Measurements from ENCODE around the gene MED13. TPM values are rescaled to one million over a fixed set of nuclear protein-coding genes. Genes with fewer than 3 reads are reported as not detected.

Gene MED13
- total RNA-seq, 4 donors from 2014 or later, result 24.3 to 69.0 (median 51.0) TPM

DNA sequence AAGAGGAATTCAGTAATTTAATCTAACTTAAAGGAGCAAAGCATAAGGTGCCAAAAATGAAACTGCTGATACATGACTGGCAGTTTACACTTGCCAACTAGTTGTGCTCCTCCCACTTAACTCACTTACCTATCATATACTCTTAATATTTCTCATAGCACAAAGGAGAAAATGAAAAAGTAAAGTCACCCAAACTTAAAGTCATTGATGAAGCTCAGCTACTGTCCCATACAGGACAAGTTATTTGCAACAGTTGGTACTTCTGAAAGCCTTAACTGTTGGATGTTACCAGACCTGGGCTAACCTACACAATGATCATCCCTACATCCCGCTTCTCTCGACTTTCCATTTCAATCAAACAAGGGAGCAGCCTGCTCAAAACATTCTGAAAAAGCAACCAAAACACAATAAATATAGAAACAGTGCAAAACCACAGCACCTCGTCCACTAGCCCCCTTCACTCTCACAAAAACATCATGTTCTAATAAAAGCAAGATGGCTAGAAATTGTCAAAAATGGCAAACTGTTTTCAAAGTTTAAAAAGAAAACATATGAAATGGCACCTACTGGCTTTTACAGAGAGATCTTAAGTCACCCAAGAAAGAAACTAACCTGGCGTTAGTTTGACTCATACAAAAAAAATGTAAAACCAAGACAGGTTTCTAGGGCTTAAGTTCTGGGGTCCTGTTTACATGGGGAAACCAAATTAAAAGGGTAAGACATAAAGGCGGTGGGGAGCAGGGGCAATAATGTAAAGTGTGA, 868 bp downstream of the MED13 start:
- WGBS, 2 donors, result 0% methylated on average over 5 of the region's 5 CpGs
- no peak for TF ChIP-seq POLR2A (IDR thresholded peaks at IDR 0.05)
- intact Hi-C loops (cut with DNase I), result no loop called here

DNA sequence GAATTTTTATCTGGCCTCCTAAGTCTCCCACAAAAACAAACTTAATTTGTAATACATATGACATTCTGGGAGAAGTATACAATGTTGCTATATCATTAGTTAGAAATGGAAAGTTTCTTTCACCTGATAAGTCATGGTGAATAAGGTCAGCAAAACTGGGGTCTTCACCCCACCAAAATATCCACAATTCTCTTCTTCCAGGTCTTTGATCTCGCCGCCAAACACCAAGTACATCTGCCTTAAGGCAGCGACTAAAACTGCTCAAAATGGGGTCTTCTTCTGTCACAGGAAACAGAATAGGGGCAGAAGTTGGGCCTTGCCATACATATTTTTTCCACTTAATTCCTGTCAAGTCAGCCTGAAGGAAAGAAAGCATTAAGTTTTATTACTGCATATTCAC, 2.1 kb downstream of the MED13 start:
- no peaks in the 10 kb centered on the region for H3K9me3 ChIP-seq
- intact Hi-C loops (cut with DNase I), result no loop called here
- peak overlapping the region in 2 of 4 donors; percentile 1 to 100 for H3K27ac ChIP-seq
- TF ChIP-seq POLR2A (IDR thresholded peaks at IDR 0.05), result no peak
- TF ChIP-seq, protein P1, sequence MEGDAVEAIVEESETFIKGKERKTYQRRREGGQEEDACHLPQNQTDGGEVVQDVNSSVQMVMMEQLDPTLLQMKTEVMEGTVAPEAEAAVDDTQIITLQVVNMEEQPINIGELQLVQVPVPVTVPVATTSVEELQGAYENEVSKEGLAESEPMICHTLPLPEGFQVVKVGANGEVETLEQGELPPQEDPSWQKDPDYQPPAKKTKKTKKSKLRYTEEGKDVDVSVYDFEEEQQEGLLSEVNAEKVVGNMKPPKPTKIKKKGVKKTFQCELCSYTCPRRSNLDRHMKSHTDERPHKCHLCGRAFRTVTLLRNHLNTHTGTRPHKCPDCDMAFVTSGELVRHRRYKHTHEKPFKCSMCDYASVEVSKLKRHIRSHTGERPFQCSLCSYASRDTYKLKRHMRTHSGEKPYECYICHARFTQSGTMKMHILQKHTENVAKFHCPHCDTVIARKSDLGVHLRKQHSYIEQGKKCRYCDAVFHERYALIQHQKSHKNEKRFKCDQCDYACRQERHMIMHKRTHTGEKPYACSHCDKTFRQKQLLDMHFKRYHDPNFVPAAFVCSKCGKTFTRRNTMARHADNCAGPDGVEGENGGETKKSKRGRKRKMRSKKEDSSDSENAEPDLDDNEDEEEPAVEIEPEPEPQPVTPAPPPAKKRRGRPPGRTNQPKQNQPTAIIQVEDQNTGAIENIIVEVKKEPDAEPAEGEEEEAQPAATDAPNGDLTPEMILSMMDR (IDR thresholded peaks at IDR 0.05), result no peak
- no peak for DNase-seq
- peaks cover 0 to 37% (median 0%) of the 10 kb centered on the region in 3 donors for H3K36me3 ChIP-seq
- H3K4me1 ChIP-seq, result peaks cover 9 to 65% (median 9%) of the 10 kb centered on the region in 3 donors
- no peaks in the 10 kb centered on the region for H3K27me3 ChIP-seq
- H3K4me3 ChIP-seq, result peak overlapping the region in 3 of 4 donors; percentile 95 to 99 (median 96)
- WGBS, 2 donors, result 55 to 65% methylated on average over 3 of the region's 3 CpGs

More for the DNA sequence above, 868 bp downstream of the MED13 start:
- no peak for DNase-seq
- H3K4me1 ChIP-seq, result peaks cover 9 to 52% (median 9%) of the 10 kb centered on the region in 3 donors
- H3K4me3 ChIP-seq, result peak overlapping the region; percentile 95 to 99 (median 98)
- H3K27ac ChIP-seq, result peak overlapping the region; percentile 99 to 100 (median 99)
- H3K9me3 ChIP-seq, result no peaks in the 10 kb centered on the region
- H3K36me3 ChIP-seq, result peaks cover 0 to 25% (median 0%) of the 10 kb centered on the region in 3 donors
- no peaks in the 10 kb centered on the region for H3K27me3 ChIP-seq

DNA sequence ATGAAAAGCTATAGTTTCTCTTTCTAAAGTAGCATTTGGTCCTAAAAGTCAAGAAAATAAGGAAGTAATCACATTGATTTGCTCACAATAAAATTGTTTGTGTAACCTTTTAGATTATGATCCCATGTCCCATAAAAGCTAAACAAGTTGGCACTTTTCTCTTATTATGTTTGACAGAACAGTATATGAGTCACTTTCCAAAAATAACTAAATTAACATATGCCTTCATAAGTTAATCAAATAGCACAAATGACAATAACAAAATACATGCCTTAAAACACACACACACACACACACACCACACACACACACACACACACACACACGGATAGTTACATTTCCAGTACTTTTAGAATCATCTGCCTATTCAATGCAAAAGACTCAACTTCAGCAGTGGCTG, 2.8 kb downstream of the MED13 start:
- DNase-seq, result no peak

DNA sequence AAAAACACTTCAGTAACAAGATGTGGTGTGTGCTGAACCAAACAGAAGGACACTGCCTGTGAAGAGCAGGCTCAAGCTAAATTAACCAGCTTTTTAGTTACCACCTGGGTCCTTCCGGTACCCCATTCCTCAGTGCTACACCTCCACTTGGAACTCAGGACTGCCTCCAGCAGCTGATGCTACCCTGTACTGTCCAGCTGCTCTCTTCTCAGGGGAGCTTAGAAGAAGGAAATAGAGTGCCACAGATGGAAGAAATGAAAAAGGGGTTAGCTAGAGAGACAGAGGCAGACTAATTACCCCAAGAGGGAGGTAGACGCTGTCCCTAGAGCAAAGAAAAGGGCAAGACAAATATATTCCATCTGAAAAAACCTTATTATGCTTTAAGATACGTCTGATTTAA, 5.7 kb downstream of the MED13 start:
- WGBS, 2 donors, result 64 to 72% methylated on average over 3 of the region's 3 CpGs
- no peak overlapping the region for H3K27ac ChIP-seq
- no peak for DNase-seq
- peaks cover 0 to 62% (median 0%) of the 10 kb centered on the region in 3 donors for H3K36me3 ChIP-seq
- intact Hi-C loops (cut with DNase I), result no loop called here
- peaks cover 9 to 80% (median 11%) of the 10 kb centered on the region in 3 donors for H3K4me1 ChIP-seq
- H3K27me3 ChIP-seq, result no peaks in the 10 kb centered on the region
- no peak overlapping the region for H3K4me3 ChIP-seq
- no peaks in the 10 kb centered on the region for H3K9me3 ChIP-seq
- TF ChIP-seq, protein P1 (IDR thresholded peaks at IDR 0.05), result no peak
- TF ChIP-seq POLR2A (IDR thresholded peaks at IDR 0.05), result no peak

More for the DNA sequence above, 2.8 kb downstream of the MED13 start:
- Histone ChIP-seq H3K27me3 (no peaks in the 10 kb centered on the region), H3K9me3 (no peaks in the 10 kb centered on the region), H3K36me3 (peaks cover 0 to 37% (median 0%) of the 10 kb centered on the region in 3 donors), H3K4me3 (peak overlapping the region in 2 of 4 donors; percentile 95 to 96), H3K4me1 (peaks cover 9 to 70% (median 9%) of the 10 kb centered on the region in 3 donors), H3K27ac (peak overlapping the region in 2 of 4 donors; percentile 1 to 100)
- 6 to 9% methylated on average over 1 of the region's 1 CpG for WGBS, 2 donors
- intact Hi-C loops (cut with DNase I), result no loop called here
- TF ChIP-seq, protein P1 (IDR thresholded peaks at IDR 0.05), result no peak
- no peak for TF ChIP-seq POLR2A (IDR thresholded peaks at IDR 0.05)

DNA sequence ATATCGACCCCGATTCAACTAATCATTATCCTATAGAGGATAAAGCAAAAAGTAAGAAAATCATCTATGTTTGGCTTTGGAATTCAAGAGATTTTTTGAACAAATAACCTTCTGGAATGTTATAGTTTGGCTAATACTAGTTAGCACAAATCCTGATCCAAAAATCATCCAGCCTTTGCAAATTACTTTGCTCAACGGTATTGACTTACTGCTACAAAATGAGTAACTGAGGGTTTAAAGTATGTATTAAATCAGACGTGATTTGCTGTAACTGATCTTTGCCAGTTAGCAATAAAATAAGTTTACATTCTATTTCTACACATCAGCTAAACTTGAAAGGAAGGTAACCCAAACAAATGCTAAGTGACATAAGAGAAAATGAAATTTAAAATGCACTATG, 6.5 kb downstream of the MED13 start:
- DNase-seq, result no peak
- intact Hi-C loops (cut with DNase I), result no loop called here
- Histone ChIP-seq H3K9me3 (no peaks in the 10 kb centered on the region), H3K4me1 (peaks cover 9 to 80% (median 11%) of the 10 kb centered on the region in 3 donors), H3K27ac (no peak overlapping the region), H3K27me3 (no peaks in the 10 kb centered on the region), H3K36me3 (peaks cover 0 to 67% (median 0%) of the 10 kb centered on the region in 3 donors), H3K4me3 (no peak overlapping the region)
- WGBS, 2 donors, result 62 to 69% methylated on average over 4 of the region's 4 CpGs
- TF ChIP-seq, protein P1 (IDR thresholded peaks at IDR 0.05), result no peak
- no peak for TF ChIP-seq POLR2A (IDR thresholded peaks at IDR 0.05)

Data from esophagus squamous epithelium (tissue), 5 donors.